HG03159 (cell line): Measurements from ENCODE around the gene SEC14L5.
"Not testable (repeated sequence)": the region's sequence is repeated elsewhere in the genome, so short reads cannot be mapped to it uniquely, and the experiment has no call there.

Experiments used
- ATAC-seq: cut with Tn5 transposase; IDR thresholded peaks from one replicate; pipeline ENCODE4 v1.9.1; 2021; ENCODE audit warnings: mild to moderate bottlenecking, moderate library complexity; ENCODE audit not compliant: unreplicated experiment

Gene SEC14L5

DNA sequence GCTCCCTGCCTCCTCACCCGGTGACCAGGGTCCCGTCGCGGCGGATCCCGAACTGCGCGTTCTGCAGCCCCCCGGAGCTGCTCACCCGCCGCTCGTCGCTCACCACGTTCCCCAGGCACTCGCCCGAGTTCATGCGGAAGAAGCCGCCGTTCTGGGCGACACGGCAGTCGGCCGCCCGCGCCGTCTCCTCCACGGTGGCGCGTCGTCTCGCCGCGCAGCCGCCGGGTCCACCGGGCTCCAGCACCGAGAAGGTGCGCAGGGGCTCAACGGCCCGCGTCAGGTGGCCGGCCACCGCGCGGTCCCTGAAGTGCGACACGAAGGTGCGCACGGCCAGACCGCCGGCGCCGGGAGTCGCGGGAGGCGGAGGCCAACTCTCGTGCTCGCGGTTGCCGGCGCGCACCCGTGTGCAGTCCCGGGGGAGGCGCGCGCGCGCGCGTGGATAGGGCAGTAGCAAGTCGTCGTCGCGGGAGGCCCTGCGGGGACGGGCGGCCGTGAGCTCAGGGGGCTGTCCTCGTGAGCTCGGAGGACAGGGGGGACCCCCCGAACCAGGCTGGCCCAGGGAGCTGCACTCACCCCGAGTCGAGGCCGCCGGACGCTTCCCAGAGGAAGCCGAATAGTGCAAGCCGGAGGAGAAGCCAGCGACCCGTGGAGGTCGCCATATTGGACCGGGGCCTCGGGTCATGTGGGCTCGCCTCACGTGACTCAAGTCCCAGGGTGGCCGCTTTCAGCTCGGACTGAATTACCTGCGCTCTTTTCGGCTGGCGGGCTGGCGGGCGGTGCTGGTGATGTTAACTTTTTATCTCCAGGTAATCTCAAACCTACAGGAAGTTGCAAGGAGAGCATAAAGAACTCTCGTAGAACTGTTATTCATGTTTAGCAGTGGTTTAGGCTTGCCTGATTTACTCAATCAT, 75.4 kb downstream of the SEC14L5 start, which contains the start of gene NAGPA:
TSS of gene NAGPA (minus strand) at position 680 of the 911 bp plus-strand sequence. CDS start at position 659, 21 bp downstream.
- peak; percentile 91 for ATAC-seq

DNA sequence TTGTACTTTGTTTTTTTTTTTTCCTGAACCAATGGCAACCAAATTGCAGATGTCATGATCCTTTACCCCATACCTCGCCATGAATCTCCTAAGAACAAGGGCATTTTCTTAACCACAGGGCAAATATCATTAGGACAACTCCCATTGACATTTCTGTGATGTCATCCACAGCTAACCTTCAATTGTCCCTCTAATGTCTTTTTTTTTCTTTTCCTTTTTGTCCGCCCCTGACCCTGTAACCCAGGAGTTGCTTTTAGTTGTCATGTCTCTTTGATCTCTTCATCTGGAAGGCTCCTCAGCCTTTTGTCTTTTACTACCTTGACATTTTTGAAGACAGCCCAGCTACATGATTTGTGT, 76.0 kb downstream of the SEC14L5 start:
- no peak for ATAC-seq

DNA sequence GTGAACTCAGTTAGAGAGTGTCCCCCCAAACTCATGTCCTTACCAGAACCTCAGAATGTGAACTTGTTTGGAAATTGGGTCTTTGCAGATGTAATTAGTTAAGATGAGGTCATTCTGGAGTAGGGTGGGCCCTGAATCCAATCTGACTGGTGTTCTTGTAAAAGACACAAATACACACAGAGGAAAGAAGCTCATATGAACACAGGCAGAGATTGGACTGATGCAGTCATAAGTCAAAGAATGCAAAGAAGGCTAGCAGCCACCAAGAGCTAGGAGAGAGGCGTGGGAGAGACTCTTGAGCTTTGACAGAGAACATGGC, 77.7 kb downstream of the SEC14L5 start:
- no peak for ATAC-seq

DNA sequence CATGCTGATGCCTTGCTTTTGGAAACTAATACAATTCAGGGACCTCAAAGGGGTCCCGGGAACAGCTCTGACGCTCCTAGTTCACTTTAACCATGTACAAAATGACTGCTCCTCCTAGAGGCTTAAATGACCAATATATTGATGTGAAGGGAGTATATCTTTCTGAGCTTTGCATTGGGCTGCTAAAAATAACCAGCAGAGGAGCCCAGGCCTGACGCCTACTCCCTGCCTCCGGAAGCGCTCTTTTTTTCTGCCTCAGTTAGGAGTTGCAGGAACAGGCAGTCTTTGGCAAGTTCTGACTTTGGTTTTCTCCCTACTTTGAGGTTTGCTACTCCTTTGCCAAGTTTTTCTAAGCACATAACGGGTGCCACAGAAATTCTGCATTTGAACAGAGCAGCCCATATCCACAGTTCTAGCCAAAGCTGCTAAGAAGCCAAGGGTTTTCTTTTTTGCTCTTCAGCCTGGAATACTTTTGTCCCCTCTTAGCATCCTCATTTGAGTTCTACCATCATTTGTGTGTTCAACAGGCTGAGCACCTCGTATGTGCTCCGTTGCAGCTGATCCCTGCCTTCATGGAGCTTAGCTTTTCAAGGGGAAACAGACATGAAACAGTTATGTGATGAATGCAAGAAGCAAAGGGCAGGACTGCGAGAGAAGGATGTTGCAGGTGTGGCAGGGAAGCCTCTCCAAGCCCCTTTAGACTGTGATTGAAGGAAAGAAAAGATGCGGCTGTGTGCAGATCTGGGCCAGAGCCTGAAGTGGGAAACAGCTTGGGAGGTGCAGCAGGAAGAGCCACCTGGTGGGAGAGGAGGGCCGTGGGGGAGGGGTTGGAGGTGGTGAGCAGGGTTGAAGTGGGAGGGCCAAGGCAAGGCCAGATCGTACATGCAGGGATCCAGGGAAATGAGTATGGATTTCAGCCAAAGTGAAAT, 78.4 kb downstream of the SEC14L5 start:
- ATAC-seq = no peak

DNA sequence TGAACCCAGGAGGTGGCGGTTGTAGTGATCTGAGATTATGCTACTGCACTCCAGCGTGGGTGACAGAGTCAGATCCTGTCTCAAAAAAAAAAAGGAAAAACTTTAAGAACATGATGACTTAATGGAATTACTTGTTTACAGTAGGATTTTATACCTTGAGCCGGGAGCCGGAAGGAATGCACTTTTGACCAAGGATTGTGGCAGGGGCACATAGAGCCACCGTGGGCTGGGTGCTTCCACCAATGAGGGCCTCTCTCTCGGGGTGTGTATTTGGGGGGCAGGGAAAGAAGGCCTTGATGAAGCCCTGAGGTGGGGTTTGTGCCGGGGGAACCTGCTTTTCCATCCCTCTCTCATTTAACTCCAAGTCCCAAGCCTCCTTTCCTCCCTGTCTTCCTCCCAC, 82.3 kb downstream of the SEC14L5 start:
- ATAC-seq = no peak

DNA sequence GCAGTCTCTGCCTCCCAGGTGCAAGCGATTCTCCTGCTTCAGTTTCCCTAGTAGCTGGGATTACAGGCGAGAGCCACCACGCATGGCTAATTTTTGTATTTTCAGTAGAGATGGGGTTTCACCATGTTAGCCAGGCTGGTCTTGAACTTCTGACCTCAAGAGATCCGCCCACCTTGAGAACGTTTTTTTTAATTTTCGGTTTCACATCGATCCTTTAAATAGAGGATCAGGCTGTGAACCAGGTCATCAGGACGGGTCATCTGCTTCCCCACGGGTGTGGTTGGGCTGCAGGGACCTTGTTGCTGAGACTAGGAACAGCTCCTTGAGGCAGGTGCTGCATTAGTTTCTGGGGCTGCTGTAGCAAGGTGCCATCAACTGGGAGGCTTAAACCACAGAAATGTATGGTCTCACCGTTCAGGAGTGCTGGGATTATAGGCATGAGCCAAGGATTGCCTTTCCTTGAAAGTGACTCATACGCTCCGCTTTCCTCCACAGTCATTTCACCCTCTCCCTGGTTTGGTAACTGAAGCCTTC, 83.5 kb downstream of the SEC14L5 start:
- ATAC-seq = no peak

DNA sequence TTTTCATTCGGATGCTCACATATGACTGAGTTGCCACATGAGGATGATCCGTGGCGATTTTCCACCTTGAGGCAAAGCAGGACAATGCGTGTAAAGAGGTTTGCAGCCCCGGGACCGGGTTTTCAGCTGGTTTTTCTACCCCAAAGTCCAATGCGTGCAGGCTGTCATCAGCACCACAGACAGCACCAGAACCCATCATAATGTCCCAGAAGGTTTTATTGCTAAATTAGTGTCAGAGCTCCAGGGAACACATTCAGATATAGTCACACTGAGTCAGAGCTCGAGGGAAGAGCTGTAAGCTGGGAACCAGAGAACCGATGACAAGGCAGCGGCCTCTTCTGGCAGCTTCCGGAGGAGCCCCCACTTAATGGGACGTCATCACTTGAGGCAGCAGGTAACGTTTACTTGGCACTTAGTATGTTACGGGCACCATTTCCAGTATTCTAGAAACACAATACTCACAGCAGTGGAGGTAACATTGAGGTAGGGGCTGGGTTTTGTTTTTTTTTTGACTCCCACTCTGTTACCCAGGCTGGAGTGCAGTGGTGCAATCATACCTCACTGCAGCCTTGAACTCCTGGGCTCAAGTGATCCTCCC, 84.5 kb downstream of the SEC14L5 start:
- no peak for ATAC-seq

DNA sequence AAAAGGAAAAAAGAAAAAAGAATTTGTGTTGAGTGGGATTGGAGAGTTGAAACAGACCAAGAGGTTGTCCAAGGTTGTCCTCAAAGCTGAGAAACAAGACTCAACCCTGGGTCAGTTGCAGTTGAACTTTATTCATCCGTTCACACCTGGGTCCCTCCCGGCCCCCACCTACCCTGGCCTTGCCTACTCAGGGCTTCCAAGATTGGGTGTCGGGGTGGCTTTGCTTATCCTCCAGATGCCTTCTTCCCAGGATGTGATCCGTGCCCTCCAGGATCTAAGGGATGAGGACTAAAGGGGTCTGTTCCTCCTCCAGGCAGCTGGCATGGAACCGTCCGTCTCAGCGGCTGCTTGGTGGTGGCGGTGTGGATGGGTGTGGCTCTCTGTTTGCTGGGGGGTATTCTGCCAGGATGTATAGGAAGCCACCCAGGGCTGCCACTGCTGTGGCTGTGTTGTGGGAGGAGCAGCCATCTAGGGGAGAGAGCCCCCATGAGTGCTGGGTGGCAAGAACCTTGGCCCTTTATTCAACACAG, 85.9 kb downstream of the SEC14L5 start:
- no peak for ATAC-seq

DNA sequence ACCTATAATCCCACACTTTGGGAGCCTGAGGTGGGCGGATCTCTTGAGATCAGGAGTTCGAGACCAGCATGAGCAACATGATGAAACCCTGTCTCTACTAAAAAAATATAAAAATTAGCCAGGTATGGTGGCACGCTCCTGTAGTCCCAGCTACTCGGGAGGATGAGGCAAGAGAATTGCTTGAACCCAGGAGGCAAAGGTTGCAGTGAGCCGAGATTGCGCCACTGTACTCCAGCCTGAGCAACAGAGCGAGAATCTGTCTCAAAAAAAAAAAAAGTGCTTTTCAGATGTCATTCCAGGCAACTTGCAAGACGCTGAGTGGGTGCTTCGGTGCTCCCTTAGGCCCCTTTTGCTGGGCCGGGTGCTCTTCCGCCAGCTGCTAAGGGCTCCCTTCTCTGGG, 86.5 kb downstream of the SEC14L5 start:
- not testable (repeated sequence) for ATAC-seq

DNA sequence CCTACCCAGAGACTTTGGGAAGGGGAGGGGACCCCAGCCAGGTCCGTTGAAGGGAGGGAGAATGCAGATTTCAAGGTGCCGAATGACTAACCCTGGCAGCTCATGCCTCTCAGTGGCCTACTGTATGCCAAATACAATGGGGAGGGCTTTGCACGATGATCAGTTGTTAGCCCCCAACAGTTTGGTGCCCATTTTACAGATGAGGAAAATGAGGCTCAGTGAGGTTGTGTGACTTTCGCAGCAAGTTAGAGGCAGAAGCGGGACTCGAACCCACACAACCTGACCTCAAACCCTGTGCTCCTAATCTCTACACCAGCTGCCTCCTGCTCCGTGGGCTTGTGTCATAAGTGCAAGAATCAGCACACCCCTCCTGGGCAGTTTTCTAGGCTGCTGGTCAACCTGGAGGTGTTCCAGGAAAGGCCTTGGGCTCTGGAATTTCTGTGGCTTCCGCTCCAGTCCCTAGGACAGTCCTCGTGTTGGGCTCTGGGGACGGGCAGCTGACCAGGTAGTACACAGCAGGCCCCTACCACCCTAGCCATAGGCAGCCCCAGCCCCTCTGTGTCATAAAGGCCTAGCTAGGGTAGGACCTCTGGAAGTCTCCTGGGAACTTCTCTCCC, 87.5 kb downstream of the SEC14L5 start:
- ATAC-seq = no peak

DNA sequence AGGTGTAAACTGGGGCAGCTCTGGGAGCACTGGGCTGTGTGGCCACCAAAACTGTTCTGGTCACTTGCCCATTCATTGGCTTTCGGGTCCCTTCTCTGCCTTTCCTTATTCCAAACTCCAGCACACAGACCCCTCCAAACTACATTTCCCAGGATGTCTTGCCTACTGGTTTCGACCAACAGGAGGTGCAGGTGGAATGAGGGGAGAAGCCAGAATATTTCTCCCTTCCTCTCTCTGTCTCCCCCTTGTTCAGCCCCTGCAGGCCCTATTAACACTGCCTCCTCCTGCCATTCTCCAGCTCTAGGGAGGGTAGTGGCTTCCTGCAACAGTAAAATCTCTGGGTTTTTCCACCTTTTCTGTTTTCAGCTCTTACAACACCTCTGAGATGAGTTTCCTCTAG, 88.8 kb downstream of the SEC14L5 start:
- no peak for ATAC-seq

DNA sequence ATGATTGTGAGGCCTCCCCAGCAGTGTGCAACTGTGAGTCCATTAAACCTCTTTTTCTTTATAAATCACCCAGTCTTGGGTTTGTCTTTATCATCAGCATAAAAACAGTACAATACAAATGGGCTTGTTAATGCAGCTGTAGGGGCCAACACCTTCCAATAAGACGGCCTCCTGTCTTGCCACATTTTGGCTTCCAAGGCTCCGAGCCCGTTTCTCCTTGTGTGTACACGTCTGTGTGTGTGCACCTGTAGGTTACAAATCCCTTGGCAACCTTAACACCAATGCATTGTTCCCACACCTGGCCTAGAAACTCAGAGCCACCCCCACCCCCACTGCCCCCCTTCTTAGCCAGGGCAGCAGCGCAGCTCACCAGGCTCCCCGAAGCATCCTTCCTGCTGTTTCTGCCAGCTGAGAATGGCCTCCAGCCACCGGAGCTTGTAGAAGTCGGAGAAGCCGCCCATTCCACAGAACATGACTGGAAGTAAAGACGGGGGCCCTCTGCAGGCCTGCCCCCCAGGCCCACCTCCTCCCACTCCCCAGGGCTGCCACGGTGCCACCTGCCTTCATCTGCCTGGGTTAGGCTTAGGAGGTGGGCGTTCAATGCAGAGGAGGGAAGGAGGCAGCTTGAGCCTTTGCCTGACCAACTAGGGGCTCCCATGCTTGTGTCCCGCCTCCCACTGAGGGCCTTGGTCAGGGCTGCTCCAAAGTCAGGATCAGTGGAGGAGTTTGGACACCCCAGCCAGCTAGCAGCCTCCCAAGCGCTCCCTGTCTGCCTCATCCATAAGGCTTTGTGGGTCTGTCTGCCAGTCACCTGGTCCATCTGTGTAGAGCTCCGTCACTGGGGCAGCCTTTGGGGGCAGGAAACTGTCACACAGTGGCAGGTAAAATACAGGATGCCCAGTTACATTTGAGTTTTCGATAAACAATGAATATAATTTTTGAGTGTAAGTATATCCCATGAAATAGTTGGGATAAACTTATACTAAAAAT, 97.0 kb downstream of the SEC14L5 start:
- no peak for ATAC-seq

DNA sequence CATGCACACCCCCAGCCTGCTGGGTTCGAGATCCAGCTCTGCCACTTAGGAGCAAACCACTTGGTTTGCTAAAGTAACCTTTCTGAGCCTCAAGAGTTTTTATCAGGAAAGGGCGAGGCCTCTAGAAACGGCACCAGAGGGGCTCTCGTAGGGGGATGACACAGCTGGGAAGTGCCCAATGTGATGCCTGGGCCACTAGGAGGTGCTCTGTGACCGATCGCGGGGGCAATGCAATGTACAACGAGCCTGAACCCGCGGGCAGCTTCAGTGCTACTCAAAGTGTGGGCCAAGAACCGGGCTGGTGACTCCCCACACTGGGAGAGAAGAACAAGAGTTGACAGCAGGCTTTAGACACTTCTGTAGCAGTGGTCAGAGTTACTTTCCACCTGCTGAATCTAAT, 98.2 kb downstream of the SEC14L5 start:
- ATAC-seq = no peak

DNA sequence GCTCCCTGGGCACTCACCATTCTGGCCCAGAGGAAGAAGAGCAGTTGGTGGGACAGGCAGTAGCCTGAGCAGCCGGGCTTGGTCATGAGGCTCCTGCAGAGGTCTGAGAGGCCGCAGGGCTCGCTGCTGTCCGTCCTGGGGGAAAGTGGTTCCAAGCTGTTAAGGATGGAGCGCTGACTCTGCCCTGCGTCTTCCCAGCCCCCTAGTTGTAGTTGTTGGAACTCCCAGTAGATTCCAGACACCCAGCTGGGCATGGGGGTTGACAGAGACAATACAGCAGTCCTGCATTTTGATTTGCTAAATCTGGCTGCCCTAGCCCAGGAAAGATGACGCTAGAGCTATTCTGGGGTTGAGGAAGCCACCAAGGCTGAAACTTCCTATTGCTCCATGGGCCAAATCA, 100.3 kb downstream of the SEC14L5 start:
- no peak for ATAC-seq

DNA sequence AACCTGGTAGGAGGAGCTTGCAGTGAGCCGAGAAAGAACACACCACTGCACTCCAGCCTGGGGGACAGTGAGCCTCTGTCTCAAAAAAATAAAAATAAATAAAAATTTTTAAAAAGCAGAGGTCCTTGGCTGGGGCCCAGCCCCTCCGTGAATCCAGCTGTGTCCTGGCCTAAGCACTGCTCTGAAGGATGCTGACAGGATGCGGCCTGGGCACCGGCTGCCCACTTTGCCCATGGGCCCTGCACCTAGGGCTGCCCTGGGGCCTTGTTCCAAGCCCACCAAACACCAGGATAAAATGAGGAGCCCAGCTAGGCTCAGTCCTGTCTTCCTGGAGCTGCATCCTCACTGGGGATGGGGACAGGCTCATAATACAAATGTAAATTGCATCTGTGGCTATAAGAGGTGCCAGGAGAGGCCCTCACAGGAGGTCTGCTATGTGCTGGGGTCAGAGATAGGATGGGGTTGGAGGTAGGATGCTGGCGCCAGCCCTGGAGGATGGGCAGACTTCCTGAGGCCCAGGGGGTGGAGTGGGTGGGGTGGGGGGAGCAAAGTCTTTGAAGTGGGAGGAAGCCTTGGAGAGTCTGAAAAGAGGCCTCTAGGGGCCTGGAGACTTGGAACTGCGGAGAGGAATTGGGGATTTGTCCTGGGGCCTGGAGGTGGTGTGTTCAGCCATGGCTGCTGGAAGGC, 101.4 kb downstream of the SEC14L5 start:
- no peak for ATAC-seq

DNA sequence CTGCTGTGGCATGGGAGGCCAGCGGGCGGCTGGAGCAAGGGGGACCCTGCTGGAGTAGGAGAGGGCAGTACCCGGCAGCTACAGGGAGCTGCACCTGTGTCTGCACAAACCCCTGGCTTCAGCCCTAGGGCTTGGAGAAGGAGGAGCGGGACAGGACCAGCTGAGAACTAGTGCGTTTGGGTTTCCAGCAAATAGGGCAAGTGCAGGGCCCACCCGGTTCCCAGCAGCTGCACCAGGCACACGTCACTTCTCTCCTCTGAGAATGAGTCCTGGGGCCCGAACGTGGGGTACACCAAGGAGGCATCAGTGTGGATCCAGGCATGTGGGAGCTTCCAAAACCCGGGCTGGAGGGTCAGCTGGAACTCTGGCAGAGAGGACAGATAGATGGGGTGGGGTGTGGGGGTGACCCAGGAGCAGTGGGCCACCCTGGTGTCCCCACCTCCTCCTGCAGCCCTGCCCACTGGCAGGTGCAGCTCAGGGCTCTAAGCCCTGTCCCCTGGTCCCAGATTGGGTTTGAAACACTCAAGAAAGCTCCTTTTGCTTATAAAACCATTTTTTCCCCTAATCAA, 102.0 kb downstream of the SEC14L5 start:
- no peak for ATAC-seq

DNA sequence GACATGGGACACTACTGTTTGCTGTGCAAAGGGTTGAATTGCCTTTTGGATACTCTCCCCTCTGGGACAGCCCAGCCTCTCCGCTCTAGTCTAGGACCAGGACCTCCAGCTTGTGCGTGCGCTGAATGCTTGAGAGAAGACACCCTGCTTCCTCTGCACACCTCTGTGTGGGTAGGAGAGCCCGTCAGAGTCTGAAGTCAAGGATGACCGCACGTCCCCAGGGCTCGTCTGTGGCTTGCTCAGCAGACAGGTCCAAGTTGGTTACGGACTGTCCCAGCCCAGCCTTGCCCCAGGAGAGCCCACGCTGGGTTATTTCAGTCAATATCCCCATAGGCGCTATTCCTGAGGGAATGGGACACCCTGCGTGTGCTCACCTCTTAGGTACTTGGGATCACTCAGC, 103.9 kb downstream of the SEC14L5 start:
- no peak for ATAC-seq
